Coronary artery (tissue), 2 donors: ENCODE measurements around the gene ANKS1B.

Experiments used
- DNase-seq: peaks from one replicate; pipeline ENCODE4 v3.0.0-alpha.2; 2017; ENCODE audit warnings: low spot score
- H3K27ac ChIP-seq, 2 donors: fragments of 200-600 bp; sonication (generic); one replicate each; pipeline ENCODE4 v1.5.1; 2016 to 2019
- H3K4me3 ChIP-seq: fragments of 200-600 bp; sonication (generic); 2 replicates; pipeline ENCODE4 v1.5.1; 2016; ENCODE audit warnings: mild to moderate bottlenecking, moderate library complexity
- TF ChIP-seq, protein P1 (sequence below): fragments of 200-600 bp; sonication (generic); IDR thresholded peaks from one replicate; pipeline ENCODE4 v1.5.1; 2019; ENCODE audit warnings: antibody characterized with exemption

ANKS1B gene

DNA sequence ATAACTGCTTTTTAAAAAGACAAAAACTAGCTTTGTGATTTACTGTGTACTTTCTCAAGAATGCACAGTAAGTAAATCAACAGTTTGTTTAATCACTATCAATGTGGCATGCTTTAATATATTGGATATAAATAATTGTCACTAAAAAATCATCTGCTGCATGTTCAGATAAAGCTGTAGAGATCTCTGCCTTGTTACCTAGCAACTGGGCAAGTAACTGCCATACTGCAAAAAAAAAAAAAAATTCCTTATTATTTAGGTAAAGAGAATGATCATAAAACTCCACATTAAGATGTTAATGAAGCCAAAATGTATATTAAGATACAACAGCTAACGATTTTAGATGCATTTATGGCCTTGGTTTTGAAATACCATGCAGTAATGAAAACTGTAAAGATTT is 1102.2 kb downstream of the ANKS1B start:
- no peak for DNase-seq
- Histone ChIP-seq H3K4me3 (no peak overlapping the region), H3K27ac (no peak overlapping the region)
- TF ChIP-seq, protein P1, sequence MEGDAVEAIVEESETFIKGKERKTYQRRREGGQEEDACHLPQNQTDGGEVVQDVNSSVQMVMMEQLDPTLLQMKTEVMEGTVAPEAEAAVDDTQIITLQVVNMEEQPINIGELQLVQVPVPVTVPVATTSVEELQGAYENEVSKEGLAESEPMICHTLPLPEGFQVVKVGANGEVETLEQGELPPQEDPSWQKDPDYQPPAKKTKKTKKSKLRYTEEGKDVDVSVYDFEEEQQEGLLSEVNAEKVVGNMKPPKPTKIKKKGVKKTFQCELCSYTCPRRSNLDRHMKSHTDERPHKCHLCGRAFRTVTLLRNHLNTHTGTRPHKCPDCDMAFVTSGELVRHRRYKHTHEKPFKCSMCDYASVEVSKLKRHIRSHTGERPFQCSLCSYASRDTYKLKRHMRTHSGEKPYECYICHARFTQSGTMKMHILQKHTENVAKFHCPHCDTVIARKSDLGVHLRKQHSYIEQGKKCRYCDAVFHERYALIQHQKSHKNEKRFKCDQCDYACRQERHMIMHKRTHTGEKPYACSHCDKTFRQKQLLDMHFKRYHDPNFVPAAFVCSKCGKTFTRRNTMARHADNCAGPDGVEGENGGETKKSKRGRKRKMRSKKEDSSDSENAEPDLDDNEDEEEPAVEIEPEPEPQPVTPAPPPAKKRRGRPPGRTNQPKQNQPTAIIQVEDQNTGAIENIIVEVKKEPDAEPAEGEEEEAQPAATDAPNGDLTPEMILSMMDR: no peak

- H3K4me3 ChIP-seq: no peak overlapping the region
- DNase-seq: no peak
- TF ChIP-seq, protein P1: no peak
- H3K27ac ChIP-seq: no peak overlapping the region
Measured at GRCh38 chr12:98873776-98874175, 1111.0 kb downstream of the ANKS1B start.

DNA sequence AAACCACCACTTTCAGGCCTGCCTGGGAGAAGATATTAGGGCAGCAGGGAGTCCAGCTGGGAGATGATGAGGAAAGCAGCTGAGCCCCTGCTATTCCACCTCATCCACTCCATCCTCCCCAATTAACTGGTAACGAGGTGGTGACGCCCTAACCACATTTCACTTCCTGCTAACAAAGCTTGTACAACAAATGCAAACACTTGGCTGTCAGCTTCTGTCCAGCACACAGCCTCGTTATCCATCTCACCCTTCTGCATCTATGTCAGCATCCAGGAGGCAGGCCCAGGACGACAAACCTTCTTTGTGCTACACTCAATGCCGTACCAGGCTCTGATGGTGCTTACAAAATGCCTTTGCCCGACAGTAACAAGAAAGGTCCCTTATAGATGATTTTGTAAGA is 1114.2 kb downstream of the ANKS1B start:
- no peak overlapping the region for H3K4me3 ChIP-seq
- DNase-seq: no peak
- TF ChIP-seq, protein P1: no peak
- H3K27ac ChIP-seq: no peak overlapping the region

GRCh38 chr12:98869886-98870503 is 1114.7 kb downstream of the ANKS1B start:
- Histone ChIP-seq H3K4me3 (no peak overlapping the region), H3K27ac (no peak overlapping the region)
- TF ChIP-seq, protein P1: no peak
- no peak for DNase-seq

- no peak for DNase-seq
- H3K27ac ChIP-seq: no peak overlapping the region
Measured at GRCh38 chr12:98868538-98868937, 1116.2 kb downstream of the ANKS1B start.

GRCh38 chr12:98868076-98868475 is 1116.7 kb downstream of the ANKS1B start:
- DNase-seq: no peak
- TF ChIP-seq, protein P1: no peak
- no peak overlapping the region for H3K27ac ChIP-seq
- H3K4me3 ChIP-seq: no peak overlapping the region

More at GRCh38 chr12:98868538-98868937, 1116.2 kb downstream of the ANKS1B start:
- H3K4me3 ChIP-seq: no peak overlapping the region
- TF ChIP-seq, protein P1: no peak

DNA sequence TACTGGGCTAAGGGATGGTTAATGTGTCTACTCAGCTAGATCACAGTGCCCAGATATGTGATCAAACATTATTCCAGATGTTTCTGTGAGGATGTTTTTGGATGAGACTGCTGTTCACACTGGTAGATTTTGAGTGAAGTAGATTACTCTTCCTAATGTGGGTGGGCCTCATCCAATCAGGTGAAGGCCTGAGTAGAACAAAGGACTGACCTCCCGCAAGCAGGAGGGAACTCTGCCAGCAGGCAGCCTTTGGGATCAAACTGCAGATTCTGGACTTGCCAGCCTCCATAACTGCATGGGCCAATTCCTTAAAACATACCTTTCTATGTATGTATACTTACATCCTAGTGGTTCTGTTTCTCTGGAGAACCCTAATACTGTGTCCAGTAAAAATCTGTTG is 1120.4 kb downstream of the ANKS1B start:
- no peak for DNase-seq
- no peak overlapping the region for H3K4me3 ChIP-seq
- H3K27ac ChIP-seq: no peak overlapping the region
- TF ChIP-seq, protein P1: no peak
